NCI-H1417 (cell line): ENCODE measurements around the gene PRC1.
"Not testable (repeated sequence)": the region's sequence is repeated elsewhere in the genome, so short reads cannot be mapped to it uniquely, and the experiment has no call there.

ENCODE experiments used
- DNase-seq, 3 experiments: peaks; one replicate each; lab custom pipeline; 2025; lab: John Stamatoyannopoulos, UW

The PRC1 gene

GRCh38 chr15:90934949-90935751 is 59.2 kb downstream of the PRC1 start, which contains the start of gene UNC45A:
UNC45A (plus strand) TSS chr15:90935285; CDS start chr15:90935325, 40 bp downstream.
- DNase-seq: peak; percentile 94 to 97 (median 97)

- DNase-seq: peak; percentile 83 to 95 (median 88)
These were observed 59.9 kb downstream of the PRC1 start for GRCh38 chr15:90934256-90934948.

- no peak for DNase-seq
These were observed 61.0 kb downstream of the PRC1 start for GRCh38 chr15:90933301-90933700.

GRCh38 chr15:90932660-90932991 is 61.7 kb downstream of the PRC1 start:
- no peak for DNase-seq

GRCh38 chr15:90931828-90932659 is 62.3 kb downstream of the PRC1 start, which contains the start of gene HDDC3:
HDDC3 (minus strand) TSS chr15:90932549; CDS start chr15:90932540, 9 bp downstream.
- peak; percentile 85 to 93 (median 92) for DNase-seq

GRCh38 chr15:90931575-90931827 is 62.8 kb downstream of the PRC1 start:
- no peak for DNase-seq

GRCh38 chr15:90930861-90931574 is 63.3 kb downstream of the PRC1 start:
- peak in 1 of 3 experiments; percentile 41 for DNase-seq

- no peak for DNase-seq
These were observed 64.9 kb downstream of the PRC1 start for GRCh38 chr15:90929246-90930019.

GRCh38 chr15:90928106-90928505 is 66.2 kb downstream of the PRC1 start:
- not testable (repeated sequence) for DNase-seq

GRCh38 chr15:90926766-90927165 is 67.6 kb downstream of the PRC1 start:
- DNase-seq: not testable (repeated sequence)

- no peak for DNase-seq
These were observed 70.0 kb downstream of the PRC1 start for GRCh38 chr15:90924375-90924774.

GRCh38 chr15:90922712-90923322 is 71.5 kb downstream of the PRC1 start:
- DNase-seq: not testable (repeated sequence)

- no peak for DNase-seq
These were observed 72.4 kb downstream of the PRC1 start for GRCh38 chr15:90921887-90922286.

- no peak for DNase-seq
These were observed 75.5 kb downstream of the PRC1 start for GRCh38 chr15:90918835-90919234.

GRCh38 chr15:90918034-90918788 is 76.1 kb downstream of the PRC1 start:
- DNase-seq: no peak

- DNase-seq: no peak
These were observed 76.8 kb downstream of the PRC1 start for GRCh38 chr15:90917569-90917968.

- DNase-seq: no peak
These were observed 77.9 kb downstream of the PRC1 start for GRCh38 chr15:90916461-90916860.
